ENCODE data around the gene CCDC3. TPM values are rescaled to one million over a fixed set of nuclear protein-coding genes. Genes with fewer than 3 reads are reported as not detected.

CCDC3 gene
- polyA plus RNA-seq, 1 of the 3 experiments (the other 2 are of a cell fraction): 0.02 TPM

GRCh38 chr10:12958546-12959110 is 42.9 kb downstream of the CCDC3 start:
- Histone ChIP-seq H3K27ac (ENCODE audit: low read depth in 2 of 2, low read length in 1 of 2) (no peak overlapping the region), H3K36me3 (replicated peaks in 1 of 2; ENCODE audit: control insufficient read depth in 1 of 2, insufficient read depth in 2 of 2, low read length in 1 of 2) (no peaks in the 10 kb centered on the region), H4K20me1 (ENCODE audit: insufficient read depth) (no peaks in the 10 kb centered on the region), H3K9ac (no peak overlapping the region), H3K4me3 (ENCODE audit: low read depth in 2 of 2, low read length in 1 of 2) (no peak overlapping the region), H3K79me2 (ENCODE audit: insufficient read depth) (no peaks in the 10 kb centered on the region), H3K9me3 (no peaks in the 10 kb centered on the region), H3K27me3 (ENCODE audit: insufficient read depth) (no peaks in the 10 kb centered on the region), H3K4me2 (no peak overlapping the region), H3F3A (replicated peaks; ENCODE audit: insufficient read depth) (no peaks in the 10 kb centered on the region), H3K9me2 (no peaks in the 10 kb centered on the region), H3K4me1 (ENCODE audit: control insufficient read depth in 1 of 2, insufficient read depth in 2 of 2, low read depth in 1 of 2, low read length in 1 of 2) (peaks cover 0 to 9% of the 10 kb centered on the region in 2 experiments; a peak in 1 of 4 replicates), H2AFZ (ENCODE audit: low read depth) (no peak overlapping the region)
- no peak for DNase-seq
- WGBS (ENCODE audit: low lambda C conversion rate): 60% methylated on average over 4 of the region's 5 CpGs
- POLR2A ChIA-PET: no interaction called here
- CTCF ChIA-PET: interaction anchor here (0.7 to 1.3 kb wide), 2 partner anchors 14 to 1570 kb away, joined by 3 to 4 read pairs; no protein-coding TSS in a partner anchor
- no peak for TF ChIP-seq EP300 (IDR thresholded peaks at IDR 0.05; ENCODE audit: borderline replicate concordance in 1 of 2, low read depth in 1 of 2, low read length in 1 of 2)
- TF ChIP-seq NRF1 (IDR thresholded peaks at IDR 0.05; ENCODE audit: low read depth, low read length): no peak
- TF ChIP-seq TAF1 (IDR thresholded peaks at IDR 0.05; ENCODE audit: borderline replicate concordance, low read depth, low read length): no peak
- TF ChIP-seq POLR2AphosphoS5 (IDR thresholded peaks at IDR 0.05; ENCODE audit: low read depth, low read length): no peak
- no peak for TF ChIP-seq IRF3 (IDR thresholded peaks at IDR 0.05; ENCODE audit: low read depth, low read length)
- no peak for TF ChIP-seq TCF12 (IDR thresholded peaks at IDR 0.05)
- no peak for TF ChIP-seq GABPA (IDR thresholded peaks at IDR 0.05; ENCODE audit: low read depth)
- no peak for TF ChIP-seq FOSL2 (IDR thresholded peaks at IDR 0.05; ENCODE audit: borderline replicate concordance, low read depth)

GRCh38 chr10:12957081-12957480 is 44.4 kb downstream of the CCDC3 start:
- Histone ChIP-seq H3K9ac (no peak overlapping the region), H3K27me3 (ENCODE audit: insufficient read depth) (no peaks in the 10 kb centered on the region), H3K9me3 (no peaks in the 10 kb centered on the region), H3K9me2 (no peaks in the 10 kb centered on the region), H3K4me1 (ENCODE audit: control insufficient read depth in 1 of 2, insufficient read depth in 2 of 2, low read depth in 1 of 2, low read length in 1 of 2) (peaks cover 0 to 9% of the 10 kb centered on the region in 2 experiments; a peak in 1 of 4 replicates), H2AFZ (ENCODE audit: low read depth) (no peak overlapping the region), H3F3A (replicated peaks; ENCODE audit: insufficient read depth) (no peaks in the 10 kb centered on the region), H3K79me2 (ENCODE audit: insufficient read depth) (no peaks in the 10 kb centered on the region), H4K20me1 (ENCODE audit: insufficient read depth) (no peaks in the 10 kb centered on the region), H3K4me3 (ENCODE audit: low read depth in 2 of 2, low read length in 1 of 2) (no peak overlapping the region), H3K36me3 (replicated peaks in 1 of 2; ENCODE audit: control insufficient read depth in 1 of 2, insufficient read depth in 2 of 2, low read length in 1 of 2) (no peaks in the 10 kb centered on the region), H3K27ac (ENCODE audit: low read depth in 2 of 2, low read length in 1 of 2) (no peak overlapping the region), H3K4me2 (no peak overlapping the region)
- WGBS (ENCODE audit: low lambda C conversion rate): 58% methylated on average over 8 of the region's 8 CpGs
- TF ChIP-seq NRF1 (IDR thresholded peaks at IDR 0.05; ENCODE audit: low read depth, low read length) (no peak), SIN3A (IDR thresholded peaks at IDR 0.05; ENCODE audit: borderline replicate concordance, low read depth, low read length) (no peak), GABPA (IDR thresholded peaks at IDR 0.05; ENCODE audit: low read depth) (no peak), MXI1 (IDR thresholded peaks at IDR 0.05; ENCODE audit: low read depth, low read length) (no peak), REST (IDR thresholded peaks at IDR 0.05; ENCODE audit: low read depth, low read length) (no peak), USF2 (IDR thresholded peaks at IDR 0.05; ENCODE audit: borderline replicate concordance, low read depth, low read length) (no peak), TCF12 (IDR thresholded peaks at IDR 0.05) (no peak), RAD21 (IDR thresholded peaks at IDR 0.05; ENCODE audit: low read length) (no peak), ELF1 (IDR thresholded peaks at IDR 0.05) (no peak), MAX (IDR thresholded peaks at IDR 0.05; ENCODE audit: low read depth) (no peak), CHD2 (IDR thresholded peaks at IDR 0.05; ENCODE audit: low read length, partially characterized antibody) (no peak), NFIC (IDR thresholded peaks at IDR 0.05; ENCODE audit: borderline replicate concordance) (no peak)
- POLR2A ChIA-PET: no interaction called here
- DNase-seq: no peak
- CTCF ChIA-PET: interaction anchor here (0.7 kb wide), 1 partner anchor 20 kb away, joined by 3 read pairs; no protein-coding TSS in a partner anchor

Measured in SK-N-SH (cell line).